ENCODE data around the gene POLR3B. TPM values are rescaled to one million over a fixed set of nuclear protein-coding genes. Genes with fewer than 3 reads are reported as not detected.

The POLR3B gene
- total and polyA plus RNA-seq, 2 of the 8 experiments (the other 6 are each of a cell fraction or from before 2014, with no cell fraction given): 5.0 to 13.2 TPM

DNA sequence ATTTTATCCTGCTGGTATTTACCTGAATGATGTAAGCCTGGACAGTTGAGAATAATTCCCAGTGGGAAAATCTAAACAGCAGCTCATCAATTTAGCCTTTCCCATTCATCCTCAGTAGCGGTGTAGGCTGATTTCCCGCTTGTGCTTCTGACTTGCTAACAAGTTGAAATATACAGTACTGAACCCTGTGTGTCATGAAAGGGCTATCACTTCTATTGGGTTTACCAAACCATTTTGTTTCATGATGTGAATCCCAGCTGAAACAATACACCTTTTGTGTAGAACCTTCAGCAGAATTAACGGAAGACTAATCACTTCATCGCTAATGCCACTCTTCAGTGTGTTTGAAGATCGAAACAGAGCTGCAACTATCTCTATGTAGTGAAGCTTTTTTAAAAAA, 88.4 kb downstream of the POLR3B start:
- Histone ChIP-seq H3K27me3 (replicated peaks in 1 of 4; ENCODE audit: control insufficient read depth in 3 of 4, extremely low read depth in 1 of 4, insufficient read depth in 3 of 4, low read length in 3 of 4) (no peaks in the 10 kb centered on the region), H2BK5ac (ENCODE audit: low read depth, low read length) (no peak overlapping the region), H3K27ac (ENCODE audit: low read depth, low read length) (no peak overlapping the region), H3K18ac (ENCODE audit: extremely low read depth, low read length) (no peak overlapping the region), H2BK20ac (ENCODE audit: low read length) (no peak overlapping the region), H3K4me2 (ENCODE audit: insufficient read depth in 1 of 2, low read depth in 2 of 2, low read length in 2 of 2) (no peak overlapping the region), H3K9me3 (ENCODE audit: insufficient read depth in 2 of 2, low read depth in 1 of 2, low read length in 1 of 2) (no peaks in the 10 kb centered on the region), H3K4me1 (replicated peaks in 1 of 4; ENCODE audit: control insufficient read depth in 3 of 4, insufficient read depth in 4 of 4, low read length in 3 of 4) (no peaks in the 10 kb centered on the region; a peak in 1 of 7 replicates), H3K79me2 (ENCODE audit: control insufficient read depth in 1 of 2, insufficient read depth in 2 of 2, low read length in 2 of 2) (no peaks in the 10 kb centered on the region), H3K23me2 (ENCODE audit: low read depth, low read length) (no peaks in the 10 kb centered on the region), H2AFZ (ENCODE audit: low read length) (no peak overlapping the region), H3K4ac (replicated peaks; ENCODE audit: insufficient read length, low read depth, low read length) (no peak overlapping the region), H4K20me1 (replicated peaks in 1 of 2; ENCODE audit: control insufficient read depth in 1 of 2, insufficient read depth in 2 of 2, low read length in 2 of 2) (no peaks in the 10 kb centered on the region), H2BK120ac (replicated peaks; ENCODE audit: low read depth, low read length) (no peak overlapping the region), H2AK5ac (ENCODE audit: low read depth, low read length) (no peak overlapping the region), H4K8ac (ENCODE audit: extremely low read depth, insufficient read depth, low read length) (no peak overlapping the region), H3K36me3 (ENCODE audit: control insufficient read depth in 2 of 4, insufficient read depth in 4 of 4, low read length in 3 of 4) (no peaks in the 10 kb centered on the region), H2BK12ac (ENCODE audit: low read depth, low read length) (no peak overlapping the region), H3K9ac (replicated peaks in 1 of 4; ENCODE audit: extremely low read depth in 1 of 4, low read depth in 3 of 4, low read length in 3 of 4) (no peak overlapping the region), H2BK15ac (ENCODE audit: low read length) (no peak overlapping the region), H3K14ac (ENCODE audit: insufficient read length) (no peak overlapping the region), H4K5ac (ENCODE audit: insufficient read length, low read depth, low read length) (no peak overlapping the region), H3K23ac (ENCODE audit: insufficient read length) (no peak overlapping the region), H3K56ac (replicated peaks; ENCODE audit: insufficient read length, low read depth, low read length) (no peak overlapping the region), H3K79me1 (ENCODE audit: low read depth, low read length) (no peaks in the 10 kb centered on the region), H3K4me3 (ENCODE audit: extremely low read depth in 1 of 4, insufficient read depth in 2 of 4, low read depth in 3 of 4, low read length in 4 of 4) (no peak overlapping the region), H4K91ac (replicated peaks; ENCODE audit: insufficient read length, low read length) (no peak overlapping the region)
- WGBS, 2 experiments (ENCODE audit: extremely low coverage in 1 of 2, insufficient coverage in 1 of 2, insufficient read length in 1 of 2, insufficient replicate concordance in 2 of 2, low coverage in 1 of 2, low lambda C conversion rate in 2 of 2, missing lambda C conversion rate in 1 of 2): 93% methylated on average over 5 of the region's 5 CpGs; no CpG with 5 or more reads in 1 of the 2 experiments
- TF ChIP-seq RNF2 (IDR thresholded peaks at IDR 0.05; ENCODE audit: borderline replicate concordance, low read depth, low read length, missing control alignments, poor library complexity, severe bottlenecking) (no peak), JUN (IDR thresholded peaks at IDR 0.05; ENCODE audit: low read depth, low read length) (no peak), SRF (IDR thresholded peaks at IDR 0.05; ENCODE audit: low read depth, low read length) (no peak), CREB1 (IDR thresholded peaks at IDR 0.05) (no peak), GABPA (IDR thresholded peaks at IDR 0.05; ENCODE audit: borderline replicate concordance, insufficient read depth, low read length) (no peak)
- FAIRE-seq (no peak), DNase-seq (ENCODE audit: low read depth in 1 of 2, low spot score in 2 of 2) (no peak)
- POLR2A ChIA-PET (ENCODE audit: partially characterized antibody): interaction anchor here (1.1 to 1.4 kb wide), 2 partner anchors 13 to 16 kb away, joined by 3 read pairs; no protein-coding TSS in a partner anchor
- CTCF ChIA-PET (ENCODE audit: partially characterized antibody): interaction anchor here (0.6 to 2.1 kb wide), 5 partner anchors 13 to 1055 kb away, joined by 3 to 7 read pairs (median 3); no protein-coding TSS in a partner anchor

Measured in H1 (cell line).